GM23338 (cell line): ENCODE data around the gene PIMREG. TPM values are rescaled to one million over a fixed set of nuclear protein-coding genes. Genes with fewer than 3 reads are reported as not detected.
"Not testable (repeated sequence)": the region's sequence is repeated elsewhere in the genome, so short reads cannot be mapped to it uniquely, and the experiment has no call there.

Experiments used
- ATAC-seq: fragments of 200-7000 bp; cut with Tn5 transposase; 3 replicates; pipeline ENCODE4 v1.9.1; 2020
- DNase-seq: peaks from one replicate; pipeline ENCODE4 v3.0.0-alpha.2; 2015; ENCODE audit warnings: low spot score
- H2AFZ ChIP-seq: fragments of 200-600 bp; sonication (generic); 2 replicates; pipeline ENCODE4 v1.8.0; 2016; ENCODE audit warnings: antibody characterized with exemption, mild to moderate bottlenecking, moderate library complexity
- H3F3A ChIP-seq: fragments of 200-600 bp; sonication (generic); replicated peaks from 2 replicates; pipeline ENCODE4 v1.8.0; 2017; ENCODE audit warnings: antibody characterized with exemption, mixed run types, low read depth
- H3K27ac ChIP-seq: fragments of 200-600 bp; sonication (generic); 2 replicates; pipeline ENCODE4 v1.6.1; 2016; ENCODE audit warnings: low read depth
- H3K27me3 ChIP-seq: fragments of 200-600 bp; sonication (generic); 2 replicates; pipeline ENCODE4 v1.8.0; 2016; ENCODE audit warnings: mild to moderate bottlenecking, mixed run types, moderate library complexity; ENCODE audit not compliant: insufficient read depth
- H3K36me3 ChIP-seq: fragments of 200-600 bp; sonication (generic); 2 replicates; pipeline ENCODE4 v1.8.0; 2016; ENCODE audit warnings: mild to moderate bottlenecking; ENCODE audit not compliant: insufficient read depth
- H3K4me1 ChIP-seq: fragments of 200-600 bp; sonication (generic); 2 replicates; pipeline ENCODE4 v1.8.0; 2016; ENCODE audit warnings: mild to moderate bottlenecking, moderate library complexity; ENCODE audit not compliant: insufficient read depth
- H3K4me2 ChIP-seq: fragments of 200-600 bp; sonication (generic); 2 replicates; pipeline ENCODE4 v1.7.1; 2017; ENCODE audit warnings: mixed run types
- H3K4me3 ChIP-seq: fragments of 200-600 bp; sonication (generic); 2 replicates; pipeline ENCODE4 v1.6.1; 2016; ENCODE audit warnings: mixed run types
- H3K79me2 ChIP-seq: fragments of 200-600 bp; sonication (generic); replicated peaks from 2 replicates; pipeline ENCODE4 v1.8.0; 2017; ENCODE audit warnings: mild to moderate bottlenecking; ENCODE audit not compliant: insufficient read depth
- H3K9me2 ChIP-seq: fragments of 200-600 bp; sonication (generic); 2 replicates; pipeline ENCODE4 v1.8.0; 2017; ENCODE audit not compliant: insufficient read depth
- H4K20me1 ChIP-seq: fragments of 200-600 bp; sonication (generic); replicated peaks from 2 replicates; pipeline ENCODE4 v1.8.0; 2017; ENCODE audit warnings: mild to moderate bottlenecking; ENCODE audit not compliant: insufficient read depth
- H3K27ac Mint-ChIP-seq: 2 replicates; pipeline ENCODE4 v1.8.0; 2020; ENCODE audit warnings: inconsistent platforms, mild to moderate bottlenecking, moderate library complexity, mixed read lengths
- H3K27me3 Mint-ChIP-seq: 3 replicates; pipeline ENCODE4 v1.8.0; 2022; ENCODE audit warnings: low read depth, mild to moderate bottlenecking, moderate library complexity, mixed read lengths, inconsistent platforms; ENCODE audit not compliant: insufficient read depth, poor library complexity
- H3K36me3 Mint-ChIP-seq: 3 replicates; pipeline ENCODE4 v1.8.0; 2021; ENCODE audit warnings: low read depth, mild to moderate bottlenecking, inconsistent platforms, moderate library complexity, mixed read lengths
- H3K4me1 Mint-ChIP-seq: 3 replicates; pipeline ENCODE4 v1.8.0; 2020; ENCODE audit warnings: mild to moderate bottlenecking, inconsistent platforms, mixed read lengths
- H3K4me3 Mint-ChIP-seq: 3 replicates; pipeline ENCODE4 v1.8.0; 2021; ENCODE audit warnings: moderate library complexity, mild to moderate bottlenecking, inconsistent platforms, mixed read lengths
- H3K9me3 Mint-ChIP-seq: 3 replicates; pipeline ENCODE4 v1.8.0; 2020; ENCODE audit warnings: moderate library complexity, mild to moderate bottlenecking, inconsistent platforms, mixed read lengths
- CREB1 ChIP-seq: fragments of 250-450 bp; sonication (Bioruptor Pico); IDR thresholded peaks from 2 replicates; pipeline ENCODE4 v1.5.0; 2020; ENCODE audit warnings: low read depth, mild to moderate bottlenecking, moderate library complexity
- EZH2 ChIP-seq: fragments of 200-600 bp; sonication (generic); IDR thresholded peaks from one replicate; pipeline ENCODE4 v1.8.0; 2017; ENCODE audit warnings: antibody characterized with exemption, mild to moderate bottlenecking, low read depth; ENCODE audit not compliant: unreplicated experiment
- NANOG ChIP-seq: IDR thresholded peaks from 2 replicates; pipeline ENCODE4 v1.6.1; 2016; ENCODE audit warnings: antibody characterized with exemption, borderline replicate concordance
- STAT1 ChIP-seq: IDR thresholded peaks from one replicate; pipeline ENCODE4 v1.6.1; 2016; ENCODE audit warnings: antibody characterized with exemption; ENCODE audit not compliant: unreplicated experiment
- ZNF114 ChIP-seq: fragments of 250-450 bp; sonication (Bioruptor Pico); IDR thresholded peaks from 2 replicates; pipeline ENCODE4 v1.5.0; 2020; ENCODE audit warnings: mild to moderate bottlenecking, moderate library complexity
- ZNF331 ChIP-seq: fragments of 250-450 bp; sonication (Bioruptor Pico); IDR thresholded peaks from 2 replicates; pipeline ENCODE4 v1.5.0; 2020; ENCODE audit warnings: low read depth, mild to moderate bottlenecking, moderate library complexity
- polyA plus RNA-seq: library from polyadenylated mRNA; unstranded; fragments of >200 nt; fragmentation: Nextera tagmentation; extraction: Ambion mirVana; gene quantifications from 2 replicates; pipeline ENCODE4 v1.2.1, GENCODE V29; 2016
- total RNA-seq: library from RNA; depleted of rRNA; stranded (reverse); fragments of >200 nt; shearing (Covaris generic); gene quantifications from 2 replicates; pipeline ENCODE4 v1.2.3, GENCODE V29; 2014
- TF ChIP-seq, protein P1 (sequence below), 2 experiments: fragments of 200-600 bp in 1 of 2; sonication (generic) in 1 of 2; conservative IDR thresholded peaks; 2 replicates each; pipeline versions ENCODE4 v1.5.1 to v1.6.1; 2016 to 2017; ENCODE audit warnings: antibody characterized with exemption in 2 of 2, low read depth in 2 of 2, mild to moderate bottlenecking in 2 of 2, moderate library complexity in 1 of 2
- TF ChIP-seq, protein P2 (sequence below): IDR thresholded peaks from one replicate; pipeline ENCODE4 v1.6.1; 2018; ENCODE audit warnings: antibody characterized with exemption; ENCODE audit not compliant: unreplicated experiment
- TF ChIP-seq, protein P3 (sequence below): fragments of 250-450 bp; sonication (Bioruptor Pico); IDR thresholded peaks from 2 replicates; pipeline ENCODE4 v1.5.0; 2020; ENCODE audit warnings: mild to moderate bottlenecking, moderate library complexity

PIMREG gene
- total and polyA plus RNA-seq, 2 experiments from 2014 or later, result 87.8 to 144 TPM

DNA sequence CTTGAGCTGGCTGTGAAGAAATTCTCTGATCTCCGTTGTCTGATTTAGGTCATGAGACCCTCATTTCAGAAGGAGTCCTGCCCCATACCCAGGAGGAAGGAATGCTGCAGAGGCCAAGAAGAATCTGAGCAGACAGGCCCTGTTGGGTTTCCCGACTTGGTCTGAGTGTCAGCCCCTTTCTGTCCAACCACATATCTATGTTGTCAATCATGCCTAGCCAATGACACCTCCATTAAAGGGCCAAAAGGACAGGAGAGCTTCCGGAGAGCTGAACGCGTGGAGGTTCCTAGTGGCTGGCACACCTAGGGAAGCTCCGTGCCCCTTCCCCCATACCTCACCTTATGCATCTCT is 37.8 kb downstream of the PIMREG start (continued):
- TF ChIP-seq, protein P1, sequence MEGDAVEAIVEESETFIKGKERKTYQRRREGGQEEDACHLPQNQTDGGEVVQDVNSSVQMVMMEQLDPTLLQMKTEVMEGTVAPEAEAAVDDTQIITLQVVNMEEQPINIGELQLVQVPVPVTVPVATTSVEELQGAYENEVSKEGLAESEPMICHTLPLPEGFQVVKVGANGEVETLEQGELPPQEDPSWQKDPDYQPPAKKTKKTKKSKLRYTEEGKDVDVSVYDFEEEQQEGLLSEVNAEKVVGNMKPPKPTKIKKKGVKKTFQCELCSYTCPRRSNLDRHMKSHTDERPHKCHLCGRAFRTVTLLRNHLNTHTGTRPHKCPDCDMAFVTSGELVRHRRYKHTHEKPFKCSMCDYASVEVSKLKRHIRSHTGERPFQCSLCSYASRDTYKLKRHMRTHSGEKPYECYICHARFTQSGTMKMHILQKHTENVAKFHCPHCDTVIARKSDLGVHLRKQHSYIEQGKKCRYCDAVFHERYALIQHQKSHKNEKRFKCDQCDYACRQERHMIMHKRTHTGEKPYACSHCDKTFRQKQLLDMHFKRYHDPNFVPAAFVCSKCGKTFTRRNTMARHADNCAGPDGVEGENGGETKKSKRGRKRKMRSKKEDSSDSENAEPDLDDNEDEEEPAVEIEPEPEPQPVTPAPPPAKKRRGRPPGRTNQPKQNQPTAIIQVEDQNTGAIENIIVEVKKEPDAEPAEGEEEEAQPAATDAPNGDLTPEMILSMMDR (conservative IDR thresholded peaks at IDR 0.05; ENCODE audit: low read depth in 2 of 2), result no peak

DNA sequence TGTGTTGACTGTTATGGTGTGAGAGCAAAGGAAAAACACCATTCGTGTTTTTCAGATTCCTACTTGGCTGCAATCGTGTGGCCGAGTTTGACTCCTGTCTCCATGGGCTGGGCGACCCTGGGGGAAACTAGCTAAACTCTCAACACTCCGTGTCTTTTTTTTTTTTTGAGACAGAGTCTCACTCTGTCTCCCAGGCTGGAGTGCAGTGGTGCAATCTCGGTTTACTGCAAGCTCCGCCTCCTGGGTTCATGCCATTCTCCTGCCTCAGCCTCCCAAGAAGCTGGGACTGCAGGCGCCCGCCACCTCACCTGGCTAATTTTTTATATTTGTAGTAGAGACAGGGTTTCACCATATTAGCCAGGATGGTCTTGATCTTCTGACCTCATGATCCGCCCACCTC is 38.5 kb downstream of the PIMREG start:
- Mint-ChIP-seq H3K27me3 (peaks cover 19% of the 10 kb centered on the region), H3K4me1 (peaks cover 32% of the 10 kb centered on the region)
- H3F3A ChIP-seq, H3K4me3 ChIP-seq, H3K27ac ChIP-seq, ATAC-seq, H3K4me2 ChIP-seq, H3K79me2 ChIP-seq, H3K36me3 Mint-ChIP-seq, DNase-seq, H3K36me3 ChIP-seq, H4K20me1 ChIP-seq, H3K9me3 Mint-ChIP-seq, H3K9me2 ChIP-seq, H3K4me3 Mint-ChIP-seq, H3K27me3 ChIP-seq, H3K27ac Mint-ChIP-seq, H2AFZ ChIP-seq: not testable (repeated sequence)
- peaks cover 18% of the 10 kb centered on the region for H3K4me1 ChIP-seq

DNA sequence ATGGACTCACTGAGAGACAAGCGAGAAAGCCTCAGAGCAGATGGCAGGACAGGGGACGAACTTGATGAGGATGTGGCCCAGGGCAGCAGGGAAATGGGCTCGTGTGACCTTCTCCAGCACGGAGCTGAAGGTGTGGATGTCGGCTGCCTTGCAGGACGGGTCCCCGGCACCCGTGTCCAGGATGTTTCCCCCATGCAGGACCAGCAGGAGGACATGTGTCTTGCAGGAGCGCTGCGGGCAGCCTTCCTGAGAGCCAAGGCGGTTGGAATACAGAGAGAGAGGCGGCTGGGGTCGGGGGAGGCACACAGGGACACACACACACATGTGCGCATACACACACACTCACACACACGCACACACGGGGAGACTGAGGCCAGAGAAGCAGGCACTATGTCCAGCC is 39.3 kb downstream of the PIMREG start:
- no peaks in the 10 kb centered on the region for H3K36me3 ChIP-seq
- H3K9me2 ChIP-seq, result no peaks in the 10 kb centered on the region
- Mint-ChIP-seq H3K9me3 (no peaks in the 10 kb centered on the region), H3K4me1 (peaks cover 38% of the 10 kb centered on the region), H3K4me3 (no peak overlapping the region; the same call in 2 of the 3 replicates), H3K27ac (no peak overlapping the region), H3K27me3 (peaks cover 20% of the 10 kb centered on the region), H3K36me3 (no peaks in the 10 kb centered on the region)
- peaks cover 18% of the 10 kb centered on the region for H3K4me1 ChIP-seq
- H4K20me1 ChIP-seq, result no peaks in the 10 kb centered on the region
- DNase-seq (no peak), ATAC-seq (no peak)
- H3K4me3 ChIP-seq, result no peak overlapping the region
- H3F3A ChIP-seq, result no peaks in the 10 kb centered on the region
- no peak overlapping the region for H2AFZ ChIP-seq
- no peaks in the 10 kb centered on the region for H3K79me2 ChIP-seq
- H3K27me3 ChIP-seq, result no peaks in the 10 kb centered on the region
- no peak for TF ChIP-seq CREB1 (CRISPR knock-in tag)
- TF ChIP-seq, protein P2, sequence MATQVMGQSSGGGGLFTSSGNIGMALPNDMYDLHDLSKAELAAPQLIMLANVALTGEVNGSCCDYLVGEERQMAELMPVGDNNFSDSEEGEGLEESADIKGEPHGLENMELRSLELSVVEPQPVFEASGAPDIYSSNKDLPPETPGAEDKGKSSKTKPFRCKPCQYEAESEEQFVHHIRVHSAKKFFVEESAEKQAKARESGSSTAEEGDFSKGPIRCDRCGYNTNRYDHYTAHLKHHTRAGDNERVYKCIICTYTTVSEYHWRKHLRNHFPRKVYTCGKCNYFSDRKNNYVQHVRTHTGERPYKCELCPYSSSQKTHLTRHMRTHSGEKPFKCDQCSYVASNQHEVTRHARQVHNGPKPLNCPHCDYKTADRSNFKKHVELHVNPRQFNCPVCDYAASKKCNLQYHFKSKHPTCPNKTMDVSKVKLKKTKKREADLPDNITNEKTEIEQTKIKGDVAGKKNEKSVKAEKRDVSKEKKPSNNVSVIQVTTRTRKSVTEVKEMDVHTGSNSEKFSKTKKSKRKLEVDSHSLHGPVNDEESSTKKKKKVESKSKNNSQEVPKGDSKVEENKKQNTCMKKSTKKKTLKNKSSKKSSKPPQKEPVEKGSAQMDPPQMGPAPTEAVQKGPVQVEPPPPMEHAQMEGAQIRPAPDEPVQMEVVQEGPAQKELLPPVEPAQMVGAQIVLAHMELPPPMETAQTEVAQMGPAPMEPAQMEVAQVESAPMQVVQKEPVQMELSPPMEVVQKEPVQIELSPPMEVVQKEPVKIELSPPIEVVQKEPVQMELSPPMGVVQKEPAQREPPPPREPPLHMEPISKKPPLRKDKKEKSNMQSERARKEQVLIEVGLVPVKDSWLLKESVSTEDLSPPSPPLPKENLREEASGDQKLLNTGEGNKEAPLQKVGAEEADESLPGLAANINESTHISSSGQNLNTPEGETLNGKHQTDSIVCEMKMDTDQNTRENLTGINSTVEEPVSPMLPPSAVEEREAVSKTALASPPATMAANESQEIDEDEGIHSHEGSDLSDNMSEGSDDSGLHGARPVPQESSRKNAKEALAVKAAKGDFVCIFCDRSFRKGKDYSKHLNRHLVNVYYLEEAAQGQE, result no peak
- no peak for TF ChIP-seq ZNF331 (CRISPR knock-in tag)
- TF ChIP-seq EZH2, result no peak
- no peak for TF ChIP-seq ZNF114 (CRISPR knock-in tag)
- no peak for TF ChIP-seq STAT1
- TF ChIP-seq NANOG, result no peak
- TF ChIP-seq, protein P3, sequence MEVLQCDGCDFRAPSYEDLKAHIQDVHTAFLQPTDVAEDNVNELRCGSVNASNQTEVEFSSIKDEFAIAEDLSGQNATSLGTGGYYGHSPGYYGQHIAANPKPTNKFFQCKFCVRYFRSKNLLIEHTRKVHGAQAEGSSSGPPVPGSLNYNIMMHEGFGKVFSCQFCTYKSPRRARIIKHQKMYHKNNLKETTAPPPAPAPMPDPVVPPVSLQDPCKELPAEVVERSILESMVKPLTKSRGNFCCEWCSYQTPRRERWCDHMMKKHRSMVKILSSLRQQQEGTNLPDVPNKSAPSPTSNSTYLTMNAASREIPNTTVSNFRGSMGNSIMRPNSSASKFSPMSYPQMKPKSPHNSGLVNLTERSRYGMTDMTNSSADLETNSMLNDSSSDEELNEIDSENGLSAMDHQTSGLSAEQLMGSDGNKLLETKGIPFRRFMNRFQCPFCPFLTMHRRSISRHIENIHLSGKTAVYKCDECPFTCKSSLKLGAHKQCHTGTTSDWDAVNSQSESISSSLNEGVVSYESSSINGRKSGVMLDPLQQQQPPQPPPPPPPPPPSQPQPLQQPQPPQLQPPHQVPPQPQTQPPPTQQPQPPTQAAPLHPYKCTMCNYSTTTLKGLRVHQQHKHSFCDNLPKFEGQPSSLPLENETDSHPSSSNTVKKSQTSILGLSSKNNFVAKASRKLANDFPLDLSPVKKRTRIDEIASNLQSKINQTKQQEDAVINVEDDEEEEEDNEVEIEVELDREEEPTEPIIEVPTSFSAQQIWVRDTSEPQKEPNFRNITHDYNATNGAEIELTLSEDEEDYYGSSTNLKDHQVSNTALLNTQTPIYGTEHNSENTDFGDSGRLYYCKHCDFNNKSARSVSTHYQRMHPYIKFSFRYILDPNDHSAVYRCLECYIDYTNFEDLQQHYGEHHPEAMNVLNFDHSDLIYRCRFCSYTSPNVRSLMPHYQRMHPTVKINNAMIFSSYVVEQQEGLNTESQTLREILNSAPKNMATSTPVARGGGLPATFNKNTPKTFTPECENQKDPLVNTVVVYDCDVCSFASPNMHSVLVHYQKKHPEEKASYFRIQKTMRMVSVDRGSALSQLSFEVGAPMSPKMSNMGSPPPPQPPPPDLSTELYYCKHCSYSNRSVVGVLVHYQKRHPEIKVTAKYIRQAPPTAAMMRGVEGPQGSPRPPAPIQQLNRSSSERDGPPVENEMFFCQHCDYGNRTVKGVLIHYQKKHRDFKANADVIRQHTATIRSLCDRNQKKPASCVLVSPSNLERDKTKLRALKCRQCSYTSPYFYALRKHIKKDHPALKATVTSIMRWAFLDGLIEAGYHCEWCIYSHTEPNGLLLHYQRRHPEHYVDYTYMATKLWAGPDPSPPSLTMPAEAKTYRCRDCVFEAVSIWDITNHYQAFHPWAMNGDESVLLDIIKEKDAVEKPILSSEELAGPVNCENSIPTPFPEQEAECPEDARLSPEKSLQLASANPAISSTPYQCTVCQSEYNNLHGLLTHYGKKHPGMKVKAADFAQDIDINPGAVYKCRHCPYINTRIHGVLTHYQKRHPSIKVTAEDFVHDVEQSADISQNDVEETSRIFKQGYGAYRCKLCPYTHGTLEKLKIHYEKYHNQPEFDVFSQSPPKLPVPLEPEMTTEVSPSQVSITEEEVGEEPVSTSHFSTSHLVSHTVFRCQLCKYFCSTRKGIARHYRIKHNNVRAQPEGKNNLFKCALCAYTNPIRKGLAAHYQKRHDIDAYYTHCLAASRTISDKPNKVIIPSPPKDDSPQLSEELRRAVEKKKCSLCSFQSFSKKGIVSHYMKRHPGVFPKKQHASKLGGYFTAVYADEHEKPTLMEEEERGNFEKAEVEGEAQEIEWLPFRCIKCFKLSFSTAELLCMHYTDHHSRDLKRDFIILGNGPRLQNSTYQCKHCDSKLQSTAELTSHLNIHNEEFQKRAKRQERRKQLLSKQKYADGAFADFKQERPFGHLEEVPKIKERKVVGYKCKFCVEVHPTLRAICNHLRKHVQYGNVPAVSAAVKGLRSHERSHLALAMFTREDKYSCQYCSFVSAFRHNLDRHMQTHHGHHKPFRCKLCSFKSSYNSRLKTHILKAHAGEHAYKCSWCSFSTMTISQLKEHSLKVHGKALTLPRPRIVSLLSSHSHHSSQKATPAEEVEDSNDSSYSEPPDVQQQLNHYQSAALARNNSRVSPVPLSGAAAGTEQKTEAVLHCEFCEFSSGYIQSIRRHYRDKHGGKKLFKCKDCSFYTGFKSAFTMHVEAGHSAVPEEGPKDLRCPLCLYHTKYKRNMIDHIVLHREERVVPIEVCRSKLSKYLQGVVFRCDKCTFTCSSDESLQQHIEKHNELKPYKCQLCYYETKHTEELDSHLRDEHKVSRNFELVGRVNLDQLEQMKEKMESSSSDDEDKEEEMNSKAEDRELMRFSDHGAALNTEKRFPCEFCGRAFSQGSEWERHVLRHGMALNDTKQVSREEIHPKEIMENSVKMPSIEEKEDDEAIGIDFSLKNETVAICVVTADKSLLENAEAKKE, result no peak
- no peak overlapping the region for H3K4me2 ChIP-seq
- H3K27ac ChIP-seq, result no peak overlapping the region
